CD4-positive, alpha-beta T cell treated with Interferon alpha-2 for 1 hour (primary cell): Measurements from ENCODE around the gene ITGB2.

Source experiments
- DNase-seq, 2 donors: peaks; one replicate each; pipeline ENCODE4 v3.0.0-alpha.2; 2020 to 2022

Gene ITGB2

DNA sequence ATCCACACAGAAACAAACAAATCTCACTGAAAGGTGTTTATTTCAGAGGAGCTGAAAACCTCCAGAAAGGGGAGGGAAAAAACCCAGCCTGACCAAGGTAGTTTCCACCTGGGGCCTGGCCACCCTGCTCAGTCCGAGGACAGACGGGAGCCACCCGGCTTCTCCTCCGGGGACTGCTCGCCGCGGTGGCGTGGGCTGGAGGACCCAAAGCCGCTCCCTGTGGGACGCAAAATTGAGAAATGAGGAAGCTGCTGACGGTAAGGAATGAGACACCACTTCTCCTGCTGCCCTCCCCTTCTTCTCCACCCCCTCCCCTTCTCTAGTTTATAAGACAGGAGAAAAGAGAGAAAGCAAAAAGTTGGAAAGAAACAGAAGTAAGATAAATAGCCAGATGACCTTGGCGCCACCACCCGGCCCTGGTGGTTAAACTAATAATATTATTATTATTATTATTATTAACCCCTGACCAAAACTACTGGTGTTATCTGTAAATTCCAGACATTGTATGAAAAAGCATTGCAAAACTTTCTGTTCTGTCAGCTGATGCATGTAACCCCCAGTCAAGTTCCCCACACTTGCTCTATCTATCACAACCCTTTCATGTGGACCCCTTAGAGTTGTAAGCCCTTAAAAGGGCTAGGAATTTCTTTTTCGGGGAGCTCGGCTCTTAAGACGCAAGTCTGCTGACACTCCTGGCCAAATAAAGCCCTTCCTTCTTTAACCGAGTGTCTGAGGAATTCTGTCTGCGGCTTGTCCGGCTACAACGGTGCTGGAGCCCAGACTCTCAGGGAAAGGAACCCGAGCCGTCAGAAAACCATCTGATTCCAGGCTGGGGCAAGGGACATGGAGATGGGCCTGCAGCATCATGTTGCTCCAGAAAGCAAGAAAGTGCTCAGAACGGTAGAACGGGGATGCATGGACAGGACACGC lies 12.5 kb downstream of the ITGB2 start:
- peak in 1 of 2 donors; percentile 56 for DNase-seq

DNA sequence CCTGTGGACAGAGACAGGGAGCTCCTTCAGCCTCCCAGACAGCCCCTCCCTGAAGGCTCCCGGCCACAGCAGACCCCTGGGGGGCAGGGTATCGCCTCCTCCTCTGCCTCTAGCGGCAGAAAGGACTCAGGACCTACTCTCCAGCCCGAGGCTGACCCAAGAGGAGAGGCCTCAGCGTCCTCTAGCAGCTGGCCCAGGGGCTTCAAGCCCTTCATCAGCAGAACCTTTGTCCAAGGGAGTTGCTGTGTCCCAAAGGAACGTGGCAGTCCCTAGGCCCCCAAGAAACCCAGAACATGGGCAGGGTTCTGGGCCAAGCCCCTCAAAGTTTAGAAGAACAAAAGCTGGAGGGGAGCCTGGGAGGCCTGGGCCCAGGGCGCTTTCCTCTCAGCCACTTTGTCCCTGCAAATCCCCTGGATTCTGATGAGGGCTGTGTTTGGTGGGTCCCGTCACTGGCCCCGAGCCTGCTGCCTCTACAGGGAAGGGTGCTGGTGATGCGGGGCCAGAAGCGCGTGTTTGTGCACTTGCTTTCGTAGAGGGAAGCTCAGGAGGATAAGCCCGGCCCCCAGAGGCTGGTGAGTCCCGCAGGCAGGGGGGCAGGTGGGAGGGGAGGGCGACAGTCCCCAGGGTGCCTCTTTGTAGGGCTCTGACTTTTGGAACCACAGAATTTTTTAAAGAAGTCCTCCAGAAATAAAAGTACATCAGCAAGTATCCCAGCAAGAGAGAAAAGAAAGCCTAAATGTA lies 13.3 kb downstream of the ITGB2 start:
- DNase-seq, result no peak

DNA sequence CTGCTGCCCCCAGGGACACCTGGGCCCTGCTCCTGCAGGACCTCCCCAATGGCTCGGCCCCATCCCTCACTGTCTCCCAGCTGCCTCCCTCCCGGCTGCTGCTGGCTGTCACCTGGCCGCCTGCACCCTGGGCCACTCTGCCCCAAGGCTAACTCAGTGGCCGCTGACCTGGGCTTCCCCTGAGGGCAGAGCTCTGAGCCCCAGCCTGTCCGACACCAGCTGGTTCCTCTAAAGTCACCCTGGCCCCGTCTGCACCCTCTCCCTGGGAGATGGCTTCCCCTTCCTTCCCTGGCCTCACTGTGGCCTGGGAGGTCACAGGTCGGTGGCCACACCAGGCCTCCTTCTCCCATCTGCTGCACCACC lies 15.0 kb downstream of the ITGB2 start:
- DNase-seq, result no peak

DNA sequence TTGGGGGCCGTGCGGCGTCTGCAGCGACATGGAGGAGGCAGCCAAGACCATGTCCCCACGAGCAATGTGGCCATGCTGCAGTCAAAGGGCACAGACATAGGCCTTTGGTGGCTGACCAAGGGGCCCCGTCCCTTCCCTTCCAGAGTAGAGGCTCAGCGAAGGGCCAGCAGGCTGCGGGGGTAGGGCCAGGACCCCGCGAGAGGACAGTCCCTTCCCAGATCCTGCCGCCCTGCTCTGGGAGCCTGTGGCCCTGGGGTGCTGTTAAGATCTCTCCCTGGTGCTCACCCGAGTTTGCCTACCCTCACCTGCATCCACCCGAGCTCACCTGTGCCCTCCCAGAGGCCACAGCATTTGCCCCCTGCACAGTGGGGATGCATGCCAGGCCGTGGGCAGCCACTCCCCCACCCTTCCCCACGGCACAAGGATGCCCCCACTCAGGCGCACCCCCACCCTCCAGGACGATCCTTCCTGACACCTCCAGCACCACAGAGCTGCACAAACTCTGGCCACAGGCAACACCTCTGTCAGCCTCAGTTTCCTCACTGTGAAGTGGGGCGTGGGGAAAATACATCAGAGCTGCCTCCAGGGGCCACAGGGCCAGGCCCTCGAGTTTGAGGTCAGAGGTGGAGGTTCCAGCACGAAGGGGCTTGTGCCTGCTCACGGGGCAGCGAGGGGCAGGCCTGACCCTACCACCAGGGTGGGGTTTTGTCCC lies 15.5 kb downstream of the ITGB2 start:
- no peak for DNase-seq

DNA sequence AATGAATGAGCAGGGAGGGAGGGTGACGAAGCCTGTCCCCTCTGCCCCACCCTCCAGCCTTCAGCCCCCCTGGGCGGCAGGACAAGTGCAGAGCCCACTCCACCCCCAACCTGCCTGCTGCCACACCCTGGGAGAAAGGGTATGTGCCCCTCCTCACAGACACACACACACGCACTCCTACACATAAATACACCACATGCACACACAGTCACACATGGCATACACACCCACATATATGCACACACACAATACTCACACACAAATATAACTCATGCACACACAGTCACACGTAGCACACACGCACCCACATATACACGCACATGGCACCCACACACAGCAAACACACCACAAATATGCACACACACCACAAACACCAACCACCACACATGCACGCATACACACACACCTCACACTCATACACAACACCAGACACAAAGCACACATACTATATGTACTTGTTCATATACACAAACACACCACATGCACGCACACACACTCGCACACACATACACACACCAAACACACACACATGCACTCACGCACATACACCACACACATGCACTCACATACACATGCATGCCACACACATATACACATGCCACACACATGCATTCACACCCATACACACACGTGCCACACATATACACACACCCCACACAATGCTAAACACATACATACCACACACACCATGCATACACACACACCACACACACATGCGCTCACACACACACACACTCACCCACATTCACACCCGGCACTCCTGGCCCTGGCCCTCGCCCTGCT lies 16.4 kb downstream of the ITGB2 start:
- DNase-seq, result no peak

DNA sequence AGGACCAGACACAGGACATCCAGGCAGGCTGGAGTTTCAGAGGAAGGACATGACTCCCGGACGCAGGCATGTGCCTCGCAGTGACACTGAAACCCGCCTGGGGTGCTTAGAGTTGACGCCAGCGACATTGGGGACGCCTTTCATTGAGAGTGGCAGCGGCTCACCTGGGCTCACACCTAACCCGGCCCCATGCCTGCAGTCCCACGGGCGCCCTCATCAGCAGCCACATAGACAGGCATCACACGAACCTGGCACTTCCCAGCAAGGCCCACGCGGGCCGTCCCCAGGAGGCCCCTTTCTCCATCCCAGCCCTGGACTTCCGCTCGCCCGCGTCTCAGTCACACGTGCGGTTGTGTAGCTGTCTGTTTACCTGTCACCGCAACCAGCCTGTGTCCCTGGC lies 17.0 kb downstream of the ITGB2 start:
- no peak for DNase-seq

DNA sequence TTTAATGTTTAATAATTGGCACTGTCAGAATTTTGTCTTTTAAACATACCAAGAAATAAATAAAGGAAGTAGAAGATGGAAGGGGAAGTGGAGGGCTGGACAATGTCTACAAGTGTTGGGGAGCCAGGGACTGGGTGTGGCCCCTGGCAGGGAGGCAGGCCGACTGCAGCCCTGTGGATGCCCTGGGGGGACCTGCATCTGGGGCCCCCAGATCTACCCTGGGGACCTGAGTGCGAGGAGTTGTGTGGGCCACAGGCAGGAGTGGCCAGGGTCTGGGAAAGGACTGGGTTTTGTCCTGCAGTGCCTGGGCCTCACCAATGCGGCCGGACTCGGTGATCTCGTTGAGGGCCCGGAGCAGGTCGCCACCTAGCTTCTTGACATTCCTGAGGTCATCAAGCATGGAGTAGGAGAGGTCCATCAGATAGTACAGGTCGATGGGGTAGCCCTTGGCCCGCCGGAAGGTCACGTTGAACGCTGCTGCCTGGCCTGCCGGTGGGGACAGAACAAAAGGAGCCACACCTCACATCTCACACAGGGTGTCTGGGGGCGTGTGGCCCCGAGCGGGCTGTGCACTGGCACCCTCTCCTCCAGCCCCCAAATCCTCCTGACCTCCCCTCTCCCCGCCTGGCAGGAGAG lies 17.5 kb downstream of the ITGB2 start:
- no peak for DNase-seq

DNA sequence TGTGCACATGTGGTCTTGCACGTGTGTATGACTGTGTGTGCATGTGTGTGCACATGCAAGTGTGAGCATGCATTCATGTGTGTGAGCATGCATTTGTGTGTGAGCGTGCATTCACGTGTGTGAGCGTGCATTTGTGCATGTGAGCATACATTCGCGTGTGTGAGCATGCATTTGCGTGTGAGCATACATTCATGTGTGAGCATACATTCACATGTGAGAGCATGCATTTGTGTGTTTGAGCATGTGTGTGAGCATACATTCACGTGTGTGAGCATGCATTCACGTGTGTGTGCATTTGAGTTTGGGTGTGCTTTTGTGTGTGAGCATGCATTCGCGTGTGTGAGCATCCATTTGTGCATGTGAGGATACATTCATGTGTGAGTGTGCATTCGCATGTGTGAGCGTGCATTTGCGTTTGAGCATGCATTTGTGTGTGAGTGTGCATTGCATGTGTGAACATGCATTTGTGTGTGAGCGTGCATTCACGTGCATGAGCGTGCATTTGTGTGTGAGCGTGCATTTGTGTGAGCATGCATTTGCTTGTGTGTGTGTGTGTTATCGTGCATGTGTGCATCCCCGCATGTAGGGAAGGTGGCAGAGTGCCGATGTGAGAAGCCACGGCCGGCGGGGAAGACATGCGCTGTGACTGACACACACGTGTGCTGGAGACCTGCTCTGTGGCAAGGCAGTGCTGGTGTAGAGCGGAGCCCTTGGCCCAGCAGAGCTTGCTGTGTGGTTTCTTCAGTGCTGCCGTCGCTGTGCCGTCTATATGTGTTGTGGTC lies 18.2 kb downstream of the ITGB2 start:
- no peak for DNase-seq

DNA sequence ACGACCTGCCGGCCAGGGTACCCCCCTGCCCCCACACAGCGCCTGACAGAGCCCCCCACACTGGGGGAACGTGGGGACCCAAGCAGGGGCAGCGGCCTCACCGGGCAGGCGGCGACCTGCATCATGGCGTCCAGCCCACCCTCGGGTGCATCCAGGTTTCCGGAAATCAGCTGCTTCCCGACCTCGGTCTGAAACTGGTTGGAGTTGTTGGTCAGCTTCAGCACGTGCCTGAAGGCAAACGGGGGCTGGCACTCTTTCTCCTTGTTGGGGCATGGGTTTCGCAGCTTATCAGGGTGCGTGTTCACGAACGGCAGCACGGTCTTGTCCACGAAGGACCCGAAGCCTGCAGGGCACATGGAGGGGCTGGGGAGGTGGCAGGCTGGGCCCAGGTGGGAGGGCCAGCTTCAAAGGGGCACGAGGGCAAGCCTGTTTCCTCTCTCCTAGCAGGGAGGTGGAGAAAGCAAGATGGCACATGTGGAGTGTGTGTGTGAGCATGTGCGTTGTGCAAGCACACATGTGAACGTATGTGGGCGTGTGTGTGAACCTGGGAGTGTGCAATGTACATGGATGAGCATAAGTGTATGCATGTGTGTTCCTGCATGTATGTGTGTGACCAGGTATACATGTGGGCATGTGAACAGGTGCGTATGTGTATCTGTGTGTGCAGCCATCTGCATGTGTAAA lies 19.2 kb downstream of the ITGB2 start:
- no peak for DNase-seq

DNA sequence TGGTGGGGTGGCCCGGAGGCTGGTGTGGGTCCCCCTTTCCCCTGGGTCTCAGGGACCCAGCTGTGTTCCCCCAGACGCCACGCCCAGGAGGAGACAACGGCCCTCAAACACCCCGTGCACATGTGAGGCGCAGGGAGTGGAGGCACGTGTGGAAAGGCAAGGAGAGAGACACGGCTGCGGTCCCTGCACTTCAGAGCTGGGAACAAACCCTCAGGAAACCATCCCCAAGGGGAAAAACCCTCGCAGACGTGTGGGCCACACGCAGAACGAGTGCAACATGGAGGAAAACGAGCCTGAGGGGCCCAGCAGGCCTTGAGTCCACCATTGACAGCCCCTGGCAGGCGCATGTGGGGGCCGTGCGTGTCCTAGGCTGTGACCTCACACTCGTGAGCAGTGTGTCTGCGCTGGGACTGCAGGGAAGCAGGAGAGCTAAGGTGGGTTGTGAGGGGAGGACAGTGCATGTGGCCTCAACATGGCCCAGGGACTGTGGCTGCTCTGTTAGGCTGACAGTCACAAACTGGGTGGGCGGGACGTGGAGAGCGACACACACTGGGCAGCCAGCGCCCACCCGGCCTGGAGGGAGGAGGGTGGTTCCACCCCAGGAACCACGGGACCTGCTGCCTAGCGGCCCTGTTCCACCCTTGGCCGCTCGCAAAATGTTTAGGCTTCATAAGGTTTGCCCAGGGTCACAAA lies 20.0 kb downstream of the ITGB2 start:
- no peak for DNase-seq

DNA sequence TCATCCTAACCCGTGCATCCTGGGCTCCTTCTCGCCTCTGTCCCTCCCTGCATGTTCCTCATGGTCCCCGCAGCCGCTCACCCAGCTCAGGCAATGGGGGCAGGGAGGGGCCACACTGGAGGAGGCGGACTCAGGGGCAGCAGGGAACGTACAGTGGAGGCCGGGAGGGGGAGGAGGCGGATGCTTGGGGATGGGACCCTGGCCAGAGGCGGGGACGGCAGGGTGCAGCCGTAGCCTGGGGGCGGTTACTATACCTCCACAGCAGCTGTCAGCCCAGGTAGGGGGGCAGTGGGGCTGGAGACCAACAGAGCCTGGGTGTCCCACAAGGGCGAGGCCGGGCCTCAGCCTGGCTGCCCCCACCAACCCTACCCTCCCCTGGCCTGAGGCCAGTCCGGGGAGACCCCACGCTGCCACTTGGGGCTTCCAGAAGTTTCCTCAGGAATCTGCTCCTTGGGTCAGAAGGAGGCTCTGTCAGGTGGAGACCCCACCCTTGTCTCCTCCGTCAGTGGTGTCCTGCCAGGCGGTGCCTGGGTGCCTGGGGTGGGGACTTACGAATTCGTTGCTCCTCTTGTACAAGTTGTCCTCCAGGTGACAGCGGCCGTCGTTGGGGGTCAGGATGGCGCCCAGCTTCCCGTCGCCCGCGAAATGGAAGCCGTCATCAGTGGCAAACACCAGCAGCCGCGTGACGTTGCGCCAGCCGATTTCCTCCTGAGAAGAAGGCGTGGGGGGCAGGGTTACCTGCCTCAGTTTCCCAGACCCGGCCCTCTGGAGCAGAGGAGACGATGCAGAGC lies 20.7 kb downstream of the ITGB2 start:
- DNase-seq, result no peak

DNA sequence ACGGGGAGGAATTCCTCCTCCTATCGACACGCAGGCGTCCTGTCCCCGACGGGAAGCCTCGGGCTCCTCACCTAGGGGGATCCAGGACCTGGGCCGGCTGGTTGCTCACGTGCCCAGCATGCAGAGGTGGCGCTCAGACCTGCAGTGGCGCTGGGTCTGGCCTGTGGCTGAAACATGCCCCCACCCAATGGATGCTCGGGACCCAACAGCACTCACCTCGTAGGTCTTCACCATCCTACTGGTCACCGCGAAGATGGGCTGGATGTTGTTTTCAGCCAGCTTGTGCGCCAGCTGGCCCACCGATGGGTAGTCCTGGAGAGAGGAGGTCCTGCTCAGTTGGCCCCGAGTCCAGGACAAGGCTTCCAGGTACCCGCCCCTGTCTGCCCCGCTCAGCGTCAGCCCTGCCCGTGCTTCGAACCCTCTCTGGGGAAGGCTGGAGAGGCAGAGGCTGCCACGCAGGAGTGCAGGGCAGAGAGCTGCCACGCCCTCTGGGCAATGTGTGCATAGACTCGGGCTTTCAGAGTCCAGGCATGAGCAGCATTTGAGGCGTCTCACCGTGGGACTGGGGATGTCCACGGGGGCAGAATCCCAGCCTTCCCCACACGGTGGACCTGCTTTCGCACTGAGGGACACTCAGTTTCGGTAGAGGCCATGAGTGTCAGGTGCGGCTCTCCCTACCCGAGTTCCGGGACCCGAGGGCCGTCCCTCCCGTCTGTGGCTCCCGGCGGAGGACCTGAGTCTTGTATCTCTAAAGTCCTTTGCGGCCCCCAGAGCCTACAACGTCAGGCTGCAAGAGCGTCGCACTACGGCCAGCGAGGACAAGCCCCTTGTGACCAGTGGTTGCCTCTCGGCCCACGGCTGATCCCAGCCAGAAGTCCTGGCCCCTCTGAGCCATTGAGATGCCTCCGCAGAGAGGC lies 21.6 kb downstream of the ITGB2 start:
- DNase-seq, result no peak

DNA sequence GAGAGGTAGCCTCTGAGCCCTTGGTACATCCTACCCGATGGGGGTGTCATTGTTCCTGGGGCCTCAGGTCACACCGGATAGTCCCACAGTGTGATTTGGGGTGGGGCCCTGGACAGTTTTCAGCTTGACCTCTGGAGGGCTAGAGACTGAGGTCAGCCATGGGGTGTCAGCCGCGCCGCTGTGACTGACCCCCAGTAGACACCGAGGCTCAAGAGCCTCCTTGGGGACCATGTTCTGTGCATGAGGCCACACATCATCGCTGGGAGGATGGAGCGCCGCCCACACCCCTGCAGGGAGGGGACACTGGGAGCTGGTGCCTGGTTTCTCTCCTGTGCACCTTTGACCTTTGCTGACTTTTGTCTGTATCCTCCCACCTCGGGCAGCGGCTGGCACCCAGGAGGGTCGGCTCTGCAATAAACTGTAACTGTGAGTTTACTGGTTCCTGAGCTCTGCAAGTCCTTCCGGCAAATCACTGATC lies 22.6 kb downstream of the ITGB2 start:
- no peak for DNase-seq

DNA sequence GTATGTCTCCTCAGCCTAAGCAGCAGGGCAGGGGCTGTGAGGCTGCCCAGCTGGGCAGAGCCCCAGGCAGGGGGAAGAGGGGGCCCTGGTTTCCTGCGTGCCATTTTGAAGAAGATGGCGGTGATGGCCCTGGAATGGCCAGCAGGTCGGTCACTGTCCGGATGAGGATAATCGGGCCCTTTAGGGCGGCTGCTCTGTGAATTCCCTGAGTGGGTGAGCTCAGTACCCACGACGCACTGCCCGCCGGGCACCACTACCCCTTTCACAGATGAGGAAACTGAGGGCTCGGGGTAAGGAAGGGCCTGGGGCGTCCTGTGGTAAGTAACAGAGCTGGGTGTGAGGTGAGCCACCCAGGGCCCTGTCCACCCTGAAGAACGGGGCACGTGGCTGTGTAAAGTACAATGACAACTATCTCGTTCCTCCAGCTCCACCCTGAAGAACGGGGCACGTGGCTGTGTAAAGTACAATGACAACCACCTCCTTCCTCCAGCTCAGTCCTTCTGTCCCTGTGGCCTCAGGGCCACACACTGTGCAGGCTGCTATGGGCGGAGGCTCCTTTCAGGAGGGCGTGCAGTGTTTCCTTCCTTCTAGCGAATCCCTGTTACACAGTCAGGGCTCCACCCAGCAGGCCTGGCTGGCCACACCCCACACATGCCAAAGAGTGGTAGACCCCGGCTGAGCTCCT lies 23.2 kb downstream of the ITGB2 start:
- DNase-seq, result peak in 1 of 2 donors; percentile 45

DNA sequence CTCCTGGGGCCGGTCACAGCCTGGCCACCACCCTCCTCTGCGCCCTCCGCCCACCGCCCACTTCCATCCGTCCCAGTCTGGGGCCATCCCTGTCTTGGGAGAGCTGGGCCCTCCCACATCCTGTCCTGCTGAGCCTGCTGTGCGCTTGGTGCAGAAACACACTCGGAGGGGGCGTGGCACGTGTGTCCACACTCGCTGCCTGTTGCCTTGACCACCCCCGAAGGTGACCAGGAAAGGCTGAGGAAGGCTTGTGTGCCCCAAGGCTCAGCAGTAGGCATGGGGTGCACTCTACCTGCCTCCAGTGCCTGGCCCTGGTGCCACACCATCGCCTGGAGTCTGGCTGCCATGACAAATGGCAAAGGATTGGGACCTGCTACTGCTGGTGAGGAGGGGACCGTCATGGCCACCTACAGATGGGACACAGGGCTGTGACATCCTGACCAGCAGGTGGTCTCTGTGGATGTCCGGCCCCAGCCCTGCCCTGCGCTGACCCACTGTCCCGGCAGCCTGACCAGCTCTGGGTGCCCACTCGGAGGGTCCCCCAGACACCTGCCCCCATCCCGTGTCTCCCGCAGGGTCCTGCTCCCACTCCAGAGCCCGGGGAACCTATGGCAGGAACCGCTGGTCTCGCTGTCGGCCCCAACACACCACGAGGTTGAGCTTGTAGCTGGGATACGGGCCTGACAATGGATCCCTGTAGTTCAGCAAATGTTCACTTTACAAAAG lies 24.0 kb downstream of the ITGB2 start:
- no peak for DNase-seq

DNA sequence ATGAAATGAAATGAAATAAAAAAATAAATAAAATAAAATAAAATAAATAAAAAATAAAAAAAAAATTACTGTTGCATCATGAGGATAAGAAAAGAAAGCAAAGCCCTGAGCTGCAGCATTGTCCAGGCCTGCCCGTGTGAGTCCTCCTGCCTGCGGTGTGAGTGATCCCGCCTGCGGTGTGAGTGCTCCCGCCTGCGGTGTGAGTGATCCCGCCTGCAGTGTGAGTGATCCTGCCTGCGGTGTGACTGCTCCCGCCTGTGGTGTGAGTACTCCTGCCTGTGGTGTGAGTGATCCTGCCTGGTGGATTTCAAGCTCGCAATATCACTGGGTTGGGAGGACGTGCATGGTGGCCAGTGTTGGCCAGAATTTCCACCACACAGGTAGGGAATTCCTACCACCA lies 24.8 kb downstream of the ITGB2 start:
- DNase-seq, result no peak
